ENCODE results near the gene CATSPERD. TPM values are rescaled to one million over a fixed set of nuclear protein-coding genes. Genes with fewer than 3 reads are reported as not detected.
A peak's percentile ranks its signal among the peaks of the same experiment; 100 is the strongest.

CATSPERD gene
- total RNA-seq, 6 experiments from 2014 or later = not detected

DNA sequence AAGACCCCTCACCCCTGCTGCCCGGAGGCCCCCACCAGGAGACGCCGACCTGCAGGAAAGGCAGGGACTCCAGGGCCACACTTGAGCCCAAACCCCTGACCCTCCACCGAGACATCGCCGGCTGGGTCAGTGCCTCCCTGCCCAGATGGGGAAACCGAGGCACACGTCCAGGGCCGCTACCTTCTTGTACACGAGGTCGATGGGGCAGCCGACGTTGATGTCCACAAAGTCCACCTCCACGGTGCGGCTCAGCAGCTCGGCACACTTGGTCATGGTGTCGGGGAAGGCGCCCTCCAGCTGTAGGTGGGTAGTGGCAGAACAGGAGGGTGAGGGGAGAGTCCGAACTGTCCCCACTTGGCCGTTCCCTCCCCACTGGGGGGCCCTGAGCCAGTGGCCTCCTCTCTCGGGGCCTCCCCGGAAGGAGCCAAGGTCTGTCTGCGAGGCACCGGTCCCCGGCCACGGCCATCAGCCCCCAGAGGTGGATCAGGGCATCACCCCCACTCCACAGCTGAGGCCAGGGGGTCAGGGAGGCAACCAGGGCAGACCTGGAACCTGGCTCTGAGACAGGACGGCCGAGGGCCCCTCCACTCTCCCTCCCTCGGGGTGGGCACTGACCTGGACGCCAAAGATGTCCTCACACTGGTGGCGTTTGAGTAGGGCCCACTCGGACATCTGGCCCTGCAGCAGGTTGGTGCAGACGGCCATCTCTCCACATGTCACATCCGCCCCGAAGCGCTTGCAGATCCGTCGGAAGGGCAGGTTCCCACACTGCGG is 67.2 kb downstream of the CATSPERD start:
- TF ChIP-seq, protein P1, sequence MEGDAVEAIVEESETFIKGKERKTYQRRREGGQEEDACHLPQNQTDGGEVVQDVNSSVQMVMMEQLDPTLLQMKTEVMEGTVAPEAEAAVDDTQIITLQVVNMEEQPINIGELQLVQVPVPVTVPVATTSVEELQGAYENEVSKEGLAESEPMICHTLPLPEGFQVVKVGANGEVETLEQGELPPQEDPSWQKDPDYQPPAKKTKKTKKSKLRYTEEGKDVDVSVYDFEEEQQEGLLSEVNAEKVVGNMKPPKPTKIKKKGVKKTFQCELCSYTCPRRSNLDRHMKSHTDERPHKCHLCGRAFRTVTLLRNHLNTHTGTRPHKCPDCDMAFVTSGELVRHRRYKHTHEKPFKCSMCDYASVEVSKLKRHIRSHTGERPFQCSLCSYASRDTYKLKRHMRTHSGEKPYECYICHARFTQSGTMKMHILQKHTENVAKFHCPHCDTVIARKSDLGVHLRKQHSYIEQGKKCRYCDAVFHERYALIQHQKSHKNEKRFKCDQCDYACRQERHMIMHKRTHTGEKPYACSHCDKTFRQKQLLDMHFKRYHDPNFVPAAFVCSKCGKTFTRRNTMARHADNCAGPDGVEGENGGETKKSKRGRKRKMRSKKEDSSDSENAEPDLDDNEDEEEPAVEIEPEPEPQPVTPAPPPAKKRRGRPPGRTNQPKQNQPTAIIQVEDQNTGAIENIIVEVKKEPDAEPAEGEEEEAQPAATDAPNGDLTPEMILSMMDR (IDR thresholded peaks at IDR 0.05) = no peak
- peaks cover 4% of the 10 kb centered on the region; the same call in 1 of the 2 replicates for H3K9me3 Mint-ChIP-seq
- peaks cover 30% of the 10 kb centered on the region for H3K36me3 Mint-ChIP-seq (ENCODE audit: low read depth)
- peaks cover 15% of the 10 kb centered on the region for H3K4me1 Mint-ChIP-seq (ENCODE audit: low read depth)
- DNase-seq = no peak
- H3K27ac Mint-ChIP-seq = no peak overlapping the region
- H3K27me3 Mint-ChIP-seq (ENCODE audit: insufficient read depth) = peaks cover 5% of the 10 kb centered on the region
- H3K4me3 Mint-ChIP-seq = no peak overlapping the region

DNA sequence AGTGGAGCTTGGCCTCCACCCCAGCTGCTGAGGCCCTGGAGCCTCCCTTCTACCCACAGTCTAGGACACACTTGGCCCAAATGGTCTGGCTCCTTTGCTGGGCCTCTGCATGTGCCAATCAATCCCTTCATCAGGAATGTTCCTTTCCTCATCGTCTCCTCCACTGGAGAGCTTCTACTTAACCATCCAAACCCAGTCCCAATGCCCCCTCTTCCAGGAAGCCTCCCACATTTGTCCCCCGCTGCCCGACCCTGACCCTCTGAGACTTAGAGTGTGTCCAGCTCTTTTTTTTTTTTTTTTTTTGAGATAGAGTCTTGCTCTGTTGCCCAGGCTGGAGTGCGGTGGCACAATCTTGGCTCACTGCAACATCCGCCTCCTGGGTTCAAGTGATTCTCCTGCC is 68.0 kb downstream of the CATSPERD start:
- no peak overlapping the region for H3K4me3 Mint-ChIP-seq
- peaks cover 15% of the 10 kb centered on the region for H3K4me1 Mint-ChIP-seq (ENCODE audit: low read depth)
- H3K36me3 Mint-ChIP-seq (ENCODE audit: low read depth) = peaks cover 30% of the 10 kb centered on the region

DNA sequence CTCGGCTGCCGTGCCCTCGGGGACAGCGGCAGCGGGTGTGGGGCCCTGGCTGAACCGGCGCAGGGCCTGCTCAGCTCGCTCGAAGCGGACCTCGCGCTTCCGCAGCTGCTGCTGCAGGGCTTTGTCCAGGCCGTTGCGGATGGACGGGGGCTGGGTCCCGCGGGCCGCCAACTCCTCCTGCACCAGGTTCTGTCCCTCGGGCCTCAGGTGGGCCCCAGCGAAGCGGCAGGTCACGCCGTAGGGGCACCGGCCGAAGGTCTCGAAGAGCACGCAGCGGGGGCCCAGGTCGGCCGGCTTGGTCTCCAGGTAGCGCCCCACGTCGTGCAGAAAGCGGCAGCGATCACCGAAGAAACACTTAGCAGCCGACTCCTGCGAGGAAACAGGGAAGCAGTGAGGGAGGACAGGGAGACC is 68.9 kb downstream of the CATSPERD start:
- Mint-ChIP-seq H3K36me3 (ENCODE audit: low read depth) (peaks cover 30% of the 10 kb centered on the region), H3K4me1 (ENCODE audit: low read depth) (peaks cover 15% of the 10 kb centered on the region), H3K27ac (no peak overlapping the region), H3K9me3 (peaks cover 4% of the 10 kb centered on the region; the same call in 1 of the 2 replicates), H3K4me3 (peak overlapping the region; percentile 99; the same call in 1 of the 2 replicates), H3K27me3 (ENCODE audit: insufficient read depth) (peaks cover 5% of the 10 kb centered on the region)
- TF ChIP-seq, protein P1 (IDR thresholded peaks at IDR 0.05) = no peak
- DNase-seq = no peak

More for the DNA sequence above, 68.0 kb downstream of the CATSPERD start:
- no peak for DNase-seq
- TF ChIP-seq, protein P1 (IDR thresholded peaks at IDR 0.05) = no peak
- H3K27ac Mint-ChIP-seq = no peak overlapping the region
- H3K27me3 Mint-ChIP-seq (ENCODE audit: insufficient read depth) = peaks cover 5% of the 10 kb centered on the region
- peaks cover 4% of the 10 kb centered on the region; the same call in 1 of the 2 replicates for H3K9me3 Mint-ChIP-seq

DNA sequence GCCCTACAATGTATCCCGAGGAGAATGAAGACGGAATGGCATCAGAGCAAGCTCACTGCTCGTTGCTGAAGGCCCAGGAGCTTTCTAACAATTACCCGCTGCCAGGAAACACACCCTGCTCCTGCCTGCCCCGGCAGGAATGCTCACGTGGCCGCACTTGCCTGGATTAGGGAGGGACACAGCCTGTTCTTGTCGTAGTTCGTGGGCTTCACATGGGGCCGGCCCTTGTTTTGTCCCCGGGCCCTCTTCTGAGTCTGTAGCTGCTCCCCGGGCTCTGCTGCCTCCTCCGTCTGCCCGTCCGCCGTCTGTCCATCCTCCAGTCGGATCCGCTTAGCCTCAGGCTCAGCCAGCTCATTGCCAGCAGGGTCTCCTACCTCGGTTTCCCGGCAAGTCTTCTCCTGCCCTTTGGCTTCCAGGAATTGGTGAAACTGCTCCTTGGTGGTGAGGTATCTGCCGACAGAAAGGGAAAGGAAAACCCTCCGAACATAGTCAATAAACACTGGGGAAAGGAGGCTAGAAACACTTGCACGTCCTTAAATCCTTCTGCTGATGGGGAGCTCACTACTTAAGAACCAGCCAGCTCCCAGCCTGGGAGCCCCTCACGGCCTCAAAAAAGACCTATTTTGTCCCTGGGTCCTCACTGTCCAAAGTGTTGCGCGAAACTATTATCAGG is 69.6 kb downstream of the CATSPERD start:
- TF ChIP-seq, protein P1 (IDR thresholded peaks at IDR 0.05) = no peak
- peaks cover 4% of the 10 kb centered on the region; the same call in 1 of the 2 replicates for H3K9me3 Mint-ChIP-seq
- peaks cover 30% of the 10 kb centered on the region for H3K36me3 Mint-ChIP-seq (ENCODE audit: low read depth)
- peak overlapping the region; percentile 99 for H3K4me3 Mint-ChIP-seq
- DNase-seq = no peak
- peaks cover 15% of the 10 kb centered on the region for H3K4me1 Mint-ChIP-seq (ENCODE audit: low read depth)
- H3K27ac Mint-ChIP-seq = peak overlapping the region; percentile 100
- peaks cover 5% of the 10 kb centered on the region for H3K27me3 Mint-ChIP-seq (ENCODE audit: insufficient read depth)

DNA sequence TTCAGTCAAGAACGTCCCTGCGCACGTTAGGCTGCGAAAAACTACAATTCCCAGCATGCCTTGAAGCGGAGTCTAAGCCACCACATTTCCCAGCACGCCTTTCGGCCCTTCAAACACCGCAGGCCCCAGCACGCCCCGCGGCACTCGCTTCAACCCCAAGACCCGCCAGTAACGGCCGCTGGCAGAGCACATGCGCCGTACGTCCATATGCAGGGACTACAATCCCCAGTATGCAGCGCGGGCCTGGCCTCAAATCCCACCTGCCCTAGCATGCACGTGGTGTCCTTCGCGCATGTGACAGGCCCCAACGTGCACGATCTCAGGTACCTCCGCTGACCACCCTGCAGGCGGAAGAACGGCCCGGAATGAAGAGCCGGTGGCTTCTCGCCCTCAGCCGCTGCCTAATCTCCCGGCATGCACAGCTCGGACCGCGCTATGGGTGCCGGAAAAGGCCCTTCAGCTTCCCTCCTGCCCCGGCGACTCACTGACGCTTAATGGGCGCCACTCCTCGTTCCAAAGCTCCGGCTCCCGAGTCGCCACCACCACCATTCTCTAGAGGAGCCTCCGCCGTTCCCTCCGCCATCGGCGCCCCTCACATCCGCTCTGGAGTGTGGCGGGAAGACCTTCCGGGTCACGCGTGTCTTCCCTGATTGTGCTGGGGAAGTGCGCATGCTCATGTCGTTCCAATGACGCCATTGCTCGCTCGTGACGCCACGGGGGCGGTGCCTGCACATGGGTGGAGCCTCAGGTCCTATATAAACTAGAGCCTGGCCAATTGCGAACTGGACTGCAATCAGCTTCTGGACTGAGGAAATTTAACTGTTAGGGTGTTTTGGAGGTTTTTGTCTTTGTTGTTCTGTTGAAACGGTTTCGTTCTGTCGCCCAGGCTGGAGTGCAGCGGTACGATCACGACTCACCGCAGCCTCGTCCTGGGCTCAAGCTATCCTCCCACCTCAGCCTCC is 70.4 kb downstream of the CATSPERD start, which contains the start of gene DUS3L:
Gene DUS3L, minus strand, starts transcription at position 605 of the 962 bp plus-strand sequence. Its CDS starts 22 bp downstream, at position 583.
- Mint-ChIP-seq H3K9me3 (peaks cover 4% of the 10 kb centered on the region; the same call in 1 of the 2 replicates), H3K27me3 (ENCODE audit: insufficient read depth) (peaks cover 5% of the 10 kb centered on the region), H3K36me3 (ENCODE audit: low read depth) (peaks cover 29% of the 10 kb centered on the region), H3K4me1 (ENCODE audit: low read depth) (peaks cover 15% of the 10 kb centered on the region), H3K27ac (peak within 1 kb of the TSS; percentile 100), H3K4me3 (peak within 1 kb of the TSS; percentile 99)
- peak; percentile 97 for DNase-seq
- TF ChIP-seq, protein P1 (IDR thresholded peaks at IDR 0.05) = no peak
